GM23248 (cell line): Measurements from ENCODE around the gene RPS29. TPM values are rescaled to one million over a fixed set of nuclear protein-coding genes. Genes with fewer than 3 reads are reported as not detected.

Experiments used
- DNase-seq: peaks from one replicate; pipeline ENCODE4 v3.0.0-alpha.2; 2015
- H2AFZ ChIP-seq: fragments of 200-600 bp; sonication (generic); 2 replicates; pipeline ENCODE4 v1.6.1; 2016; ENCODE audit warnings: antibody characterized with exemption
- H3F3A ChIP-seq: fragments of 200-600 bp; sonication (generic); 2 replicates; pipeline ENCODE4 v1.6.1; 2016; ENCODE audit warnings: mild to moderate bottlenecking, antibody characterized with exemption, mixed run types; ENCODE audit not compliant: insufficient read depth
- H3K27ac ChIP-seq: fragments of 200-600 bp; sonication (generic); 2 replicates; pipeline ENCODE4 v1.5.1; 2016; ENCODE audit warnings: mild to moderate bottlenecking
- H3K27me3 ChIP-seq: fragments of 200-600 bp; sonication (generic); replicated peaks from 2 replicates; pipeline ENCODE4 v1.6.1; 2016; ENCODE audit warnings: mild to moderate bottlenecking; ENCODE audit not compliant: insufficient read depth
- H3K36me3 ChIP-seq: fragments of 200-600 bp; sonication (generic); 2 replicates; pipeline ENCODE4 v1.6.1; 2016; ENCODE audit warnings: low read depth, mild to moderate bottlenecking
- H3K4me1 ChIP-seq: fragments of 200-600 bp; sonication (generic); 2 replicates; pipeline ENCODE4 v1.6.1; 2016; ENCODE audit warnings: mild to moderate bottlenecking; ENCODE audit not compliant: insufficient read depth
- H3K4me2 ChIP-seq: fragments of 200-600 bp; sonication (generic); one replicate; pipeline ENCODE4 v1.6.1; 2016; ENCODE audit warnings: mild to moderate bottlenecking; ENCODE audit not compliant: unreplicated experiment
- H3K4me3 ChIP-seq: fragments of 200-600 bp; sonication (generic); 2 replicates; pipeline ENCODE4 v1.5.1; 2016; ENCODE audit warnings: mild to moderate bottlenecking
- H3K79me2 ChIP-seq: fragments of 200-600 bp; sonication (generic); 2 replicates; pipeline ENCODE4 v1.6.1; 2016; ENCODE audit warnings: mild to moderate bottlenecking; ENCODE audit not compliant: insufficient read depth
- H3K9ac ChIP-seq: fragments of 200-600 bp; sonication (generic); 2 replicates; pipeline ENCODE4 v1.6.1; 2016; ENCODE audit warnings: mild to moderate bottlenecking
- H3K9me2 ChIP-seq: fragments of 200-600 bp; sonication (generic); 2 replicates; pipeline ENCODE4 v1.6.1; 2016; ENCODE audit warnings: mixed run types, mild to moderate bottlenecking, moderate library complexity; ENCODE audit not compliant: insufficient read depth
- H3K9me3 ChIP-seq: fragments of 200-600 bp; sonication (generic); one replicate; pipeline ENCODE4 v1.6.1; 2017; ENCODE audit warnings: low read depth
- H4K20me1 ChIP-seq: fragments of 200-600 bp; sonication (generic); 2 replicates; pipeline ENCODE4 v1.6.0; 2016; ENCODE audit not compliant: insufficient read depth
- EZH2 ChIP-seq: fragments of 200-600 bp; sonication (generic); IDR thresholded peaks from 2 replicates; pipeline ENCODE4 v1.6.1; 2018; ENCODE audit warnings: antibody characterized with exemption, mild to moderate bottlenecking; ENCODE audit not compliant: insufficient read depth, poor library complexity, severe bottlenecking
- EZH2phosphoT487 ChIP-seq: fragments of 200-600 bp; sonication (generic); IDR thresholded peaks from 2 replicates; pipeline ENCODE4 v1.6.1; 2018; ENCODE audit warnings: antibody characterized with exemption, moderate library complexity, mild to moderate bottlenecking, low read depth; ENCODE audit not compliant: insufficient read depth
- WGBS, 2 experiments: methylation state at CpG; one replicate each; pipeline ENCODE4 v1.1.6; 2015 to 2017; ENCODE audit warnings: low lambda C conversion rate in 2 of 2, low coverage in 1 of 2; ENCODE audit errors: missing lambda C conversion rate in 2 of 2; 5-methylcytosine and 5-hydroxymethylcytosine counted together
- in situ Hi-C: fragments of 300-500 bp; cut with MboI; formaldehyde crosslinking; loops from 2 replicates; pipeline ENCODE4 v1.15.0; 2020
- polyA plus RNA-seq: library from polyadenylated mRNA; unstranded; fragments of >200 nt; fragmentation: Nextera tagmentation; extraction: Ambion mirVana; gene quantifications from 2 replicates; pipeline ENCODE4 v1.2.1, GENCODE V29; 2016
- total RNA-seq: library from RNA; depleted of rRNA; stranded (reverse); fragments of >200 nt; shearing (Covaris generic); gene quantifications from 2 replicates; pipeline ENCODE4 v1.2.3, GENCODE V29; 2014

RPS29 gene
- total and polyA plus RNA-seq, 2 experiments from 2014 or later, result 980 to 5,928 TPM

- WGBS, 2 experiments, result 93 to 100% methylated on average over 6 of the region's 6 CpGs
- Histone ChIP-seq H3K4me1 (peaks cover 24% of the 10 kb centered on the region), H3K36me3 (peaks cover 31% of the 10 kb centered on the region), H3K27ac (no peak overlapping the region), H3K79me2 (peaks cover 76% of the 10 kb centered on the region), H3K4me2 (peak overlapping the region; percentile 87), H4K20me1 (peaks cover 14% of the 10 kb centered on the region; the same call in 1 of the 2 replicates), H2AFZ (no peak overlapping the region), H3K9me2 (no peaks in the 10 kb centered on the region), H3K4me3 (peak overlapping the region; percentile 91), H3F3A (peaks cover 73% of the 10 kb centered on the region), H3K27me3 (no peaks in the 10 kb centered on the region), H3K9me3 (no peaks in the 10 kb centered on the region), H3K9ac (peak overlapping the region; percentile 96; the same call in 1 of the 2 replicates)
- no peak for DNase-seq
- TF ChIP-seq EZH2 (no peak), EZH2phosphoT487 (no peak)
- in situ Hi-C loops, result no loop called here
Measured at GRCh38 chr14:49583629-49584028, 2.6 kb downstream of the RPS29 start.

DNA sequence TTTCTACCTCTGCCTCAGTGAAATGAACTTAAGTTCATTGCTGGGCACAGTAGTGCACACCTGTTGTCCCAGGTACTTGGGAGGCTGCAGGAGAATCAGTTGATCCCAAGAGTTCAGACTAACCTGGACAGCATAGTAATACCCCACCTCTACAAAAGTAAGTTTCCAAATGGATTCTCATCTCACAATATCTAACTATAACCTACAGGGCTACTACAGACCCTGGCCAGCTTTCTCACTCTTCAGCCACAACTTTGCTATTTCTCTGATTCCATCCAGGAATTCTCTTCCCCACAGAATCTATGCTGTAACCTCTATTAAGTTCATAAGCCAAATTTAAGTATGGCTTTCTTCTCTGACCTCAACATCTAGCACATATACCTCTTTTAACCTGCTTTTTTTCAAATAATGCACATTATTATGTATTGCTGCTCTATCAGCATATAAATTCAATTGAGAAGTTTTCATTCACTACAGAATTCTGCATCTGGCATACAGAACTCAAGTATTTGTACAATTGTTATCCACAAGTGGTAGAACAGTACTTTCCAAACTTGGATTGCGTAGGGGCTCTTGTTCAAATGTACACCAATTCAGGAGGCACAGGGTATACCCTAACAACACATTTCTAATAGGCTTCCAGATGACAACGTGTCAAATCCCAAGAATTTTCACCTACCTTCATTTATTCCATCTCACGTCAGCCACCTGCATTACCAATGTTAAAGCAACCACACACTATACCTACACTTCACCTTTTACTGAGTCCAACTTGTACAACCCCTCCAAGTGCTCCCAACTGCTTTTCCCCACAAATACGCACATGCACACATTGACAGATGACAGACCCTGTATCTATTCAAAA lies 3.8 kb downstream of the RPS29 start:
- Histone ChIP-seq H3F3A (peaks cover 70% of the 10 kb centered on the region), H3K9me2 (no peaks in the 10 kb centered on the region), H2AFZ (no peak overlapping the region), H4K20me1 (peaks cover 14% of the 10 kb centered on the region; the same call in 1 of the 2 replicates), H3K27me3 (no peaks in the 10 kb centered on the region), H3K4me3 (no peak overlapping the region), H3K27ac (0 out of 2 replicates have a peak overlapping the region, but pooled peaks have one; percentile 2), H3K36me3 (peaks cover 31% of the 10 kb centered on the region), H3K4me2 (peak overlapping the region; percentile 2), H3K9me3 (no peaks in the 10 kb centered on the region), H3K4me1 (peaks cover 23% of the 10 kb centered on the region), H3K9ac (no peak overlapping the region), H3K79me2 (peaks cover 77% of the 10 kb centered on the region)
- in situ Hi-C loops, result no loop called here
- no peak for DNase-seq
- TF ChIP-seq EZH2 (no peak), EZH2phosphoT487 (no peak)
- WGBS, 2 experiments, result 77 to 78% methylated on average over 4 of the region's 4 CpGs

DNA sequence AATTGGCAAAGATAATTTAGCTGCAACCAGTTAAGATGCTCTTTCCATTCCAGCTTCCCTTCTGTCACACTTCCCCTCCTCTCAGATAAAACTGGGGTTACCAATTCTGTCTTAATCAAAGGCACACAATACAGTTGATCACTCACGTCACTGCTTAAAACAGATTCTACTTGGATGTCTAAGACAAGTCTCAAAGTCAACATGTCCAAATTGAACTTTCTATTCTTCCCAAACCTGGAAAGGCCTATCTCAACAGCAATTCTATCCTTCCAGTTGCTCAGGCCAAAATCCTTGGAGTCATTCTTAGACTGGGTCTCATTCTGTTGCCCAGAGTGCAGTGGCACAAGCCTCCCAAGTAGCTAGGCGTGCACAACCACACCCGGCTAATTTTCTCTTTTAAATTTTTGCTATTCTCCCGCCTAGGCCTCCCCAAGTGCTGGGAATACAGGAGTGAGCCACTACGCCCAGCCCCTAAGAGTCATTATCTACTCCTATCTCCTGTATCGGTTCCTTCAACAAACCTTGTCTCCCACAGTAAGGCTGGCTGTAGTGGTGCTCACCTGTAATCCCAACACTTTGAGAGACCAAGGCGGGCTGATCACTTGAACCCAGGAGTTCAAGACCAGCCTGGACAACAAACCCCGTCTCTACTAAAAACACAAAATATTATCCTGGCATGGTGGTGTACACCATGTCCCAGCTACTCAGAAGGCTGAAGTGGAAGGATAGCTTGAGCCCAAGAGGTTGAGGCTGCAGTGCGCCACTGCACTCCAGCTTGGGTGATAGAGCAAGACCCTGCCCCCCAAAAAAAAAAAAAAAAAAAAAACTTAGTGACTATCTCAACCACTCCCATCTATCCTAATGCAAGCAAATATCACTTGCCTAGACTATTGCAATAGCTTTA lies 4.7 kb downstream of the RPS29 start:
- no peak for TF ChIP-seq EZH2
- TF ChIP-seq EZH2phosphoT487, result no peak

DNA sequence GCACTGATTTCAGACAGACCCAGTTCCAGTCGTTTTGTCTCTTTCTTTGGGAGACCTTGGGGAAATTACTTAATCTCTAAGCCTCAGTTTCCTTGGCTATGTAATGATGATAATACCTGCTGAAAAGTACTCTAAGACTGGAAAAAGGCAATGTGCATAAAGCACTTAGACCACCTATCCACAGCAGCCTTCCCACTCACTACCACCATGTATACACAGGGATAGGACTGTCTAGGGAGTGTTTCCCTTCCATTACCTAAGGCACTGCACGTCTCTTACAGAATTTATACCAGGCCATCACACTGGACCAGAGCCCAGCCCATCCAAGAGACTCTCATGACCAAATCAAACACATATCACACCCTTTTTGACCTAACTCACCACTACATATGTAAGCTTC lies 6.3 kb downstream of the RPS29 start:
- H3K4me3 ChIP-seq, result no peak overlapping the region
- peaks cover 64% of the 10 kb centered on the region for H3K79me2 ChIP-seq
- H3K4me1 ChIP-seq, result peaks cover 17% of the 10 kb centered on the region

More for the DNA sequence above, 4.7 kb downstream of the RPS29 start:
- H3K9me2 ChIP-seq, result no peaks in the 10 kb centered on the region
- peaks cover 35% of the 10 kb centered on the region for H3K36me3 ChIP-seq
- H3K4me1 ChIP-seq, result peaks cover 19% of the 10 kb centered on the region
- H3K79me2 ChIP-seq, result peaks cover 77% of the 10 kb centered on the region
- H3K9ac ChIP-seq, result no peak overlapping the region
- peaks cover 64% of the 10 kb centered on the region for H3F3A ChIP-seq
- peaks cover 14% of the 10 kb centered on the region; the same call in 1 of the 2 replicates for H4K20me1 ChIP-seq
- no peak overlapping the region for H3K4me2 ChIP-seq
- H3K9me3 ChIP-seq, result no peaks in the 10 kb centered on the region
- H3K27ac ChIP-seq, result no peak overlapping the region
- DNase-seq, result no peak
- WGBS, 2 experiments, result 78 to 82% methylated on average over 9 of the region's 9 CpGs
- H2AFZ ChIP-seq, result no peak overlapping the region
- H3K27me3 ChIP-seq, result no peaks in the 10 kb centered on the region
- no peak overlapping the region for H3K4me3 ChIP-seq
- in situ Hi-C loops, result no loop called here

More for the DNA sequence above, 6.3 kb downstream of the RPS29 start:
- no peak overlapping the region for H3K9ac ChIP-seq
- H2AFZ ChIP-seq, result no peak overlapping the region
- in situ Hi-C loops, result no loop called here
- TF ChIP-seq EZH2 (no peak), EZH2phosphoT487 (no peak)
- WGBS, 2 experiments, result 90 to 91% methylated on average over 2 of the region's 2 CpGs
- peaks cover 64% of the 10 kb centered on the region for H3F3A ChIP-seq
- no peak overlapping the region for H3K4me2 ChIP-seq
- H4K20me1 ChIP-seq, result peaks cover 13% of the 10 kb centered on the region; the same call in 1 of the 2 replicates
- no peaks in the 10 kb centered on the region for H3K9me3 ChIP-seq
- no peak for DNase-seq
- no peak overlapping the region for H3K27ac ChIP-seq
- no peaks in the 10 kb centered on the region for H3K9me2 ChIP-seq
- H3K36me3 ChIP-seq, result peaks cover 33% of the 10 kb centered on the region
- H3K27me3 ChIP-seq, result no peaks in the 10 kb centered on the region
